ENCODE measurements around the gene CHN1.

Gene CHN1

DNA sequence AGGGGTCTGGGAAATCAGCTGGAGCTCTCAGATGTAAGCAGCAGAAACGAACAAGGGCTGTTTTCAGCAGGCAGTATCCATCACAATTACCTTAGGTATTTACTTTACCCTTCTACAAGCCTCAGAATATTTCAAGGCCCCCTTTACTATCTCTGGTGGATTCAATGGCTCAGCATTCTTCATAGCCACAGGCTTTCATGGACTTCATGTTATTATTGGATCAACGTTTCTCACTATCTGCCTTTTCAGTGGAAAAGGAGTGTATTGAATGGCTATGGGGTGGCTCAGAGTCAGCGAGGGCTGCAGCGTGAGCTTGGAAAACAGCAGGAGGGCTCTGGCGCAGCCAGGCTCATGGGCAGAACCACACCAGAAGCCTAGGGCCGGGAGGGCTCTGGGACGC lies 224.3 kb downstream of the CHN1 start:
- FAIRE-seq: no peak

GRCh38 chr2:174780191-174780840 lies 224.9 kb downstream of the CHN1 start:
- no peak for FAIRE-seq

GRCh38 chr2:174779361-174779928 lies 225.7 kb downstream of the CHN1 start:
- FAIRE-seq: no peak

DNA sequence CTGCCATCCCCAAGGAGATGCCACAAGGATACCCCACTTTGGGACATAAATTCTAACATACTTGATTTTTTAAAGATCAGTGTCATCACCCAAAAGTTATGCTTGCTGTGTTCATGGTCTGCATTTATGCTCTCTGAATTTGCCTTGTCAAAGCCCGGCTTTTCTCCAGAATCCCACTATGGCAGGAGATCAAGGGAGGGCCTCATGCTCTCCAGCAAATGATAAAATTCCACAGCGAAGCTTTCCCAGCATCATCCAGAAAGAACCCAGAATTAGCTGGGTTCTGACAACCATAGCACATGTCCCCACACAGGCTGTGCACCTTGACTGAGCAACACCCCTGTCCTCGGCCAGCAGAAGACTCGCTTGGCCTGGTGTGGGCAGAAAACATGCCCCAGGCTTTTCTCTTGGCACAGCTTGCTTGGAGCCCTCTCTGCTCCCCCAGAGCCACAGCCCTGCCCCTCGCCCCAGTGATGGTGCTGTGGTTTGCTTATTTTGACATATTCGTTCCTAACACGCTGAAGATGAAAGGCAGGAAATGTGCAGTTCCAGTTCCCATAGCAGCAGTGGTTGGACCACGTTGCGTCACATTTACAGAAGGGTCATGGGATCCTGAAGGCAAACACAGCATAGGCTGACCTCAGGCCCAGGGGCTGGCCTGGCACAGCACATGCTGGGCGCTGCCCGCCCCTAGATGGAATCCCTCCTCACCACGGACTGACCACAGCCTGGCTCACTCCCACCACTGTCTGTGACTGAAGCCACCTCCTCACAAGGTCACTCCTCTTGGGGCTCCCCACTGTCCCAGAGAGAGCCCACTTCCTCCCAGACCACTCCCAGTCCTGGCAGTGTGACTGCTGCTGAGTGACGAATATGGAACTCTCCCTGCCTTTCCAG lies 226.8 kb downstream of the CHN1 start:
- FAIRE-seq: no peak

GRCh38 chr2:174777347-174778084 lies 227.7 kb downstream of the CHN1 start:
- no peak for FAIRE-seq

DNA sequence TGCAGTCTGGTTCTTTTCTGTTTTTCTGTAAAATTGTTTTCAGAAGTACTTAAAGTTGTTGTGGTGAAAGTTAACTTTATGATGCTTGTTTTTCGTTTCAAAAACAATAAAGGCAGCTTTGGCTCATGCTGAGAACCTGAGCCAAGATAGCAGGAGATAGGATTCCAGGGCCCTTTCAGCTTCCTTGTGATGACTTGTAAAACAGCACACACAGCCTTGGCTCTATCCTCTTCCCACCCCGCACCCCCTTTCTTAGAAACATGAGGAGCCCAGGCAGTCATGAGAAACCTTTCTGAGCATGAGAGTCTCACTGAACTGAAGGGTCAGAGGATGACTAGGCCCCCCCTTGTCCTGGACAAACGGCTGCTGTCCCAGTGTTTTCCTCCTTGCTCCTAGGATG lies 228.5 kb downstream of the CHN1 start:
- peak; percentile 97 for FAIRE-seq

DNA sequence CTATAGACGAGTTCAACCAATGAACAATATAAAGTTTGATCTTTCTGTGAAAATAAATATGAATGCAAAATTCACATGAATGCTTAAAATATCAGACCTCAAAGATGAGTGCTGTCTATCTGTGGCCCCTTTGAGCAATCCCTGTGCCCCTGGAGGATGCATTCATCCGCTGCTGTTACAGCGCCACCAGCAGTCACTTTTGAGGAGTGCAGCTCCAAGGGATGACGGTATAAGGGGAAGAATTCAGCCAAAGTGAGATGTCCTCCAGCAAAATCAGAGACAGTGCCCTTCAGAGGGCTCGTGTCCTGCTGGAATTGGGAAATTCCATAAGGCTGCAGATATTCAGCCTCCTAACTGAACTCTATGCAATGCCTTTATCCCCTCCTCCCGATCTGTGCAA lies 229.0 kb downstream of the CHN1 start:
- no peak for FAIRE-seq

GRCh38 chr2:174775571-174775980 lies 229.6 kb downstream of the CHN1 start:
- FAIRE-seq: no peak

GRCh38 chr2:174774886-174775285 lies 230.3 kb downstream of the CHN1 start:
- no peak for FAIRE-seq

GRCh38 chr2:174773215-174773614 lies 232.0 kb downstream of the CHN1 start:
- FAIRE-seq: peak; percentile 8

- no peak for FAIRE-seq
These were observed 232.7 kb downstream of the CHN1 start for GRCh38 chr2:174772472-174772801.

DNA sequence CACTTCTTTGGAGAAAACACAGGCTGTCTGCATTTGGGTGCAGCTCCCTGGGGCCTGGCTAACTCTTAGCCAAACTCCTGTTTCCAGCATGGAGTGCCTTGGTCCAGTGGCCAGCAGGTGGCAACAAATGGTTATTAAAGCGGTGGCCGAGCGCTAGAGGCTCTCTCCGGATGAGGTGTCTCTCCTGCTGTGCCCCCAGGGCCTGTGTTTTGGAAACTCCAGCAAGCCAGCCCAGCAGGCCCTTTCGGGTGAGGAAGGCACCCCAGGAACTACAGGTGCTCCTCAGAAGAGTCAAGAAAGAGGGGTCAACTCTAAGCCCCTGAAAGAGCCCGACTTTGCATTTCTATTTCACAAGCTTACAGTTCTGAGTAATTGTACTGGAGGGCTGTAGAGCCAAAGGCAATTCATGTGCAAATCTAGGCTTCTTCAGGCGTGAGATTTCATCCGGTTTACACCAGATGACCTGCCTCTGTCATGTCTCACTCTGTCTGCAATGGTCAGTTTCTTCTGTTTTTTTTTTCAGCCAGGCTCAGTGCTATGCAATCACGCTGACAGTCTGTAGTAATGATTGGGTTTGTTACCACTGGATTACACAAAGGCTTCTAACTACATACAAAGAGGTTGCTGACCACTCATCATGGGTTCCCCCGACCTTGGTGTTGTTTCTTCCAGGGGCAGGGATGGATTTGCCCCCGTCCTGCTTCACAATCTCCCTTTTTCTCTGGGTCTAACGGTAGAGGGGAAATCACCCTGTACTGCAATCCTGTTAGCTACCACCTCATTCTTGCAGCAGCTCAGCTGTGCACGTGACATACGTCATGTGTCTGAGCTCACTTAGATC lies 233.3 kb downstream of the CHN1 start:
- FAIRE-seq: no peak

GRCh38 chr2:174771136-174771535 lies 234.0 kb downstream of the CHN1 start:
- no peak for FAIRE-seq

DNA sequence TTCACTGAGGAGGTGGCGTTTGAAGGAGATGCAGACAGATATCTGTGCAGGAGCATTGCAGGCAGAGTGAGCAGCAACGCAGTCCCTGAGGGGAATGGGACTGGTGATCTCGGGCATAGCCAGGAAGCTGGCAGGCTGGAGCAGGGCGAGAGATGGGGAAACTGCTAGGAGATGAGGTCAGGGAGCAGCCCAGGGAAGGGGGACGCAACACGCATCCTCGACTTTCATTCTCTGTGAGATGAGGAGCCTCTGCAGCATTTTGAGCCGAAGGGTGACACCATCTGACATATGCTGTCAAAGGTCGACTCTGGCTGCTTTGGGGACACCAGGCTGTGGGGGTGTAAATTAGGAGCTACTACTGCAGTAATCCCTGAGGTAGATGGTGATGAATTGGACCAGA lies 236.6 kb downstream of the CHN1 start:
- no peak for FAIRE-seq

DNA sequence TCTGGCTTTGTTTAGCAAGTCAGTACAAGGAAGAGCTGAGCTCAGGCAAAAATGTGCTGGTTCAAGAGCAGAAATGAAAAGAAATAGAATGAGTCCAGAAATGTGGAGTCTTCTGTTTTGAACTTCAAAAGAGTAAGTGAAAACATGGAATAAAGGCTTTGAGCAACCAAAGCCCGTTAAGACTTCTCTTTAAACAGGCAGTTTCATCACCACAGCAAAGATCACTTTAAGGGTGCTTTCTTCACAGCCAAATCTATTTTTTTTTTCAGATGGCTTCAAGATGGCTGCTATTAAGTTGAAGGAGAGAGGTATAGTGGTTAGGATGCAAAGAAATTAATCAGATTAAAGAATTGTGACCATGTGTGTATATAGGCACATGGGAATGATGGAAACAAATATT lies 238.9 kb downstream of the CHN1 start:
- FAIRE-seq: no peak

DNA sequence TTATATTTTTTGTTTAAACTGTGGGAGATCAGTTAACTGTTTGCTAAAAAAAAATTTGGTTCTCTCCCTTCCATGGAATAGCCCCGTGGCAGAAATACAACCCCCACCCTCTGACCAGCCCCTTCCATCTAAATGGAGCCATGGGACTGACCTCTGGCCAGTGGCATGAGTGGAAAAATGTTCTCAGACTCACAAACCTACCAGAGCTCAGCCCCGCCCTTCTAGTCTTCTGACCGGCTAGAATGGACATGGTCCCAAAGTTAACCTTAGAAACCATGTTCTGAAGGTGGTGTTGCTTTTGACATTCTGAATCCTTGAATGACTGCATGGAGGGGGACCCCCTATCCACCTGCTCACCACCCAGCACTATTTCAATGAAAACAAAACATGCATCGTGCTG lies 239.6 kb downstream of the CHN1 start:
- FAIRE-seq: no peak

DNA sequence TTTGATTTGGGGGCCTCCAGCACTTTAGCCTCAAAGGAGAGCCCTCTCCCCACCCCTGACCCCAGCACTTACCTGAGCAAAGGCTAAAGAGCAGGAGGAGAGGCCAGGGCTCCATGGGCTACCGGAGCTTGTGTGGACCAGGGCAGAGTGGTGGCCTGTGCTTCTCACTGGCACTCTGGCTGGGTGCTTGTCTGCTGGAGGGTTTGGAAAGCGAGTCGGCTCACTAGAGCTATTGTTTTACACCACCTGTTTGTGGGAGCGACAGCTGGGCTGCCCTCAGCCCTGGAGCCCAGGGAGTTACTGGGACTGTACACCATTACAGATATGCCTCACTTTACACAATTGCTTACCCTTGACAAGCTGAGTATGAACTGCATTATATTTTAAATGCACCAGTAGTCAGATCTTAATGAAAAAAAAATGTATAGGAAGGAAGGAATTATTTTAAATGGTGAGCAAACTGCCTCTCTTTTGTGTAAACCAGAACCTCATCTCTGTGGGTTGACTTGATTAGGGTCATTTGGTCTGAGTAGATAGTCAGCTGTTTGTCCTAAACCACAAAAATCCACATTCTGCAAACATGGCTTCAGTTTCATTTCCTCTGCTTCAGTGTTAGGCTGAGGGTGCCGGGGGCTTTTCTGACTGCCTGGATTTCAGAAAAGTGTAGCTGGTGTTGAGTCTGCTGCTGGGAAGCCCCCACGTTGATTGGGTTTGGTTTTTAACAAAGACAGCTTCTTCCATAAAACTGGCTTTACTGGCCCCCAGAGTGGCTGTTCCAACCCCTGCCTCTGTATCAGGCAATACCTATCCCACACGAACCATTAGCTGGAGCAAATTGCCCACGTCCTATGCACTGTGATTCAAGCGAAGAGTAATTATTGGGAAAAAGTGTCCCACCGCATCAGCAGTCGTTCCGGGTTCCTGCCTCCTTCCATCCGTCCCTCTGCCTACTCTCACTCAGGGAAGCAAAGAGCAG lies 240.6 kb downstream of the CHN1 start, which contains the start of gene CHRNA1:
CHRNA1 (minus strand) TSS at position 193 of the 976 bp plus-strand sequence; CDS start at position 115, 78 bp downstream.
- no peak for FAIRE-seq

DNA sequence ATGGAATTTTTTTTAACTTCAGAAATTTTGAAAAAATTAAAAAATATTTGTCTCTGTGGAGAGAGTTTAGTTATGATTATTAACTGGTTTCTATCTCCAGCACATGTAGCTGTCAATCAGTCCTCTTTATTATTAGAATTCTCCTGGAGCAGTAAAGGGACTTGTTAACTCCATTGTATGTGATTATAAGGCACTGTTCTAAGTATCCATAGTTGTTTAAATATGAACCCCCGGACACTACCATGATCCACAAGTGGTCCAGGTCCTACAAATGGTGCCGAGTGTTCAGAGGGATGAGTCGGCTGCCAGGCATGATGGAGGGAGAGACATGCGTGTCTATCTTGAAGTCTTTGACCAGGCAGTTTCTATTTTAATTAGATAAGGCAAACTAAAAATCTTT lies 241.4 kb downstream of the CHN1 start:
- FAIRE-seq: no peak

- FAIRE-seq: no peak
These were observed 242.7 kb downstream of the CHN1 start for GRCh38 chr2:174762464-174762863.

DNA sequence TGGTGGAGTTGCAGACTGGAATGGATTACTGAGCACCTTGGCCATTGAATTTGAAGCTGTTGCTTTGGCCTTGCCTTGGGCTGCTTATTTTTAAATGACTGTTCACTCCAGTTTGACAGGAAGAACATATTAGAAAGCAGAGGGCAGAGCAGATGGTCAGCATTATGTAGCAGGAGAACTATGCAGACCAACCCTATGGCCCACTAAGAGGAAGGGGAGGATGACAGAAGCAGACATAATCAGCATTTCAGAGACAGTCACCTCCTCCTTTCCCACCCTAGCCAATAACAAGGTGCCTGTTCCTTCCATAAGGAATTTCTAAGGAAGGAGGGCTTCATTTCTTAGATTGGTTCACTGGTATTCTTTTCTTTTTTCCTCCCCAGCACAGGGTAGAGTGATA lies 243.3 kb downstream of the CHN1 start:
- FAIRE-seq: no peak

All from endometrium (tissue), 2 donors.